Neuronal stem cell (in vitro differentiated cells): ENCODE results near the gene AASDHPPT.
"Not testable (repeated sequence)": the region's sequence is repeated elsewhere in the genome, so short reads cannot be mapped to it uniquely, and the experiment has no call there.

Experiments used
- DNase-seq: peaks from one replicate; pipeline ENCODE4 v3.0.0-alpha.2; 2013; ENCODE audit warnings: low spot score
- H2AFZ ChIP-seq: one replicate; pipeline ENCODE4 v1.6.1; 2013; ENCODE audit warnings: mild to moderate bottlenecking, low read length, inconsistent platforms
- H2AK5ac ChIP-seq: 2 replicates; pipeline ENCODE4 v1.6.1; 2013; ENCODE audit warnings: low read depth, mild to moderate bottlenecking, inconsistent platforms, low read length, moderate library complexity, mixed read lengths
- H2BK120ac ChIP-seq: 2 replicates; pipeline ENCODE4 v1.6.1; 2013; ENCODE audit warnings: low read depth, mild to moderate bottlenecking, inconsistent platforms, low read length, moderate library complexity, mixed read lengths
- H2BK12ac ChIP-seq: one replicate; pipeline ENCODE4 v1.6.1; 2013; ENCODE audit warnings: low read length, inconsistent platforms
- H2BK15ac ChIP-seq: 2 replicates; pipeline ENCODE4 v1.6.1; 2013; ENCODE audit warnings: mild to moderate bottlenecking, low read length, inconsistent platforms, mixed read lengths
- H2BK5ac ChIP-seq: one replicate; pipeline ENCODE4 v1.6.1; 2013; ENCODE audit warnings: inconsistent platforms, mild to moderate bottlenecking, low read length, moderate library complexity
- H3K14ac ChIP-seq: one replicate; pipeline ENCODE4 v1.6.1; 2013; ENCODE audit warnings: low read length, inconsistent platforms
- H3K18ac ChIP-seq: 2 replicates; pipeline ENCODE4 v1.6.1; 2013; ENCODE audit warnings: low read length, inconsistent platforms
- H3K23ac ChIP-seq: 2 replicates; pipeline ENCODE4 v1.6.1; 2013; ENCODE audit warnings: low read depth, mild to moderate bottlenecking, mixed read lengths, low read length, inconsistent platforms; ENCODE audit not compliant: poor library complexity
- H3K27ac ChIP-seq: replicated peaks from 3 replicates; pipeline ENCODE4 v1.5.1; 2013; ENCODE audit warnings: low read length, inconsistent platforms
- H3K27me3 ChIP-seq, 3 experiments: 2 replicates each; pipeline ENCODE4 v1.6.1; 2013; ENCODE audit warnings: low read length in 3 of 3, mild to moderate bottlenecking in 2 of 3, inconsistent platforms in 1 of 3, low read depth in 1 of 3, mixed read lengths in 1 of 3, moderate library complexity in 1 of 3; ENCODE audit not compliant: control insufficient read depth in 3 of 3, insufficient read depth in 3 of 3
- H3K36me3 ChIP-seq, 2 donors: replicated peaks in 1 of 2; 2 replicates each; pipeline ENCODE4 v1.6.1; 2013; ENCODE audit warnings: low read length in 2 of 2; ENCODE audit not compliant: control insufficient read depth in 2 of 2, insufficient read depth in 2 of 2
- H3K4ac ChIP-seq: 2 replicates; pipeline ENCODE4 v1.6.1; 2013; ENCODE audit warnings: inconsistent platforms, mild to moderate bottlenecking, low read length, moderate library complexity
- H3K4me1 ChIP-seq, 2 donors: 1 replicate in 1 of 2; 2 replicates in 1 of 2; pipeline ENCODE4 v1.6.1; 2013; ENCODE audit warnings: low read length in 2 of 2, low read depth in 1 of 2; ENCODE audit not compliant: control insufficient read depth in 2 of 2, insufficient read depth in 1 of 2
- H3K4me2 ChIP-seq: one replicate; pipeline ENCODE4 v1.6.1; 2013; ENCODE audit warnings: mild to moderate bottlenecking, low read length, inconsistent platforms; ENCODE audit not compliant: insufficient read depth, poor library complexity, severe bottlenecking
- H3K4me3 ChIP-seq, 2 donors: 2 replicates each; pipeline ENCODE4 v1.5.1; 2013; ENCODE audit warnings: low read length in 2 of 2, mild to moderate bottlenecking in 2 of 2, inconsistent platforms in 1 of 2, moderate library complexity in 1 of 2
- H3K79me1 ChIP-seq: one replicate; pipeline ENCODE4 v1.6.1; 2013; ENCODE audit warnings: low read depth, mild to moderate bottlenecking, inconsistent platforms, low read length, moderate library complexity
- H3K9ac ChIP-seq: one replicate; pipeline ENCODE4 v1.6.1; 2013; ENCODE audit warnings: mild to moderate bottlenecking, low read depth, low read length, inconsistent platforms; ENCODE audit not compliant: poor library complexity
- H3K9me3 ChIP-seq, 2 donors: replicated peaks in 1 of 2; 2 replicates each; pipeline versions ENCODE3 to v1.6.1; 2013; ENCODE audit warnings: low read length in 2 of 2, mild to moderate bottlenecking in 2 of 2, inconsistent platforms in 1 of 2, low read depth in 1 of 2, mixed read lengths in 1 of 2, moderate library complexity in 1 of 2; ENCODE audit not compliant: control insufficient read depth in 2 of 2, insufficient read depth in 1 of 2
- H4K8ac ChIP-seq: one replicate; pipeline ENCODE4 v1.6.1; 2013; ENCODE audit warnings: low read depth, mild to moderate bottlenecking, inconsistent platforms, low read length, moderate library complexity
- H4K91ac ChIP-seq: one replicate; pipeline ENCODE4 v1.6.1; 2013; ENCODE audit warnings: low read length, low read depth, mild to moderate bottlenecking, inconsistent platforms; ENCODE audit not compliant: poor library complexity
- WGBS, 2 donors: extraction: QIAGEN DNeasy Blood & Tissue Kit; methylation state at CpG; one replicate each; pipeline ENCODE4 v1.1.7; 2013; ENCODE audit warnings: missing lambda C conversion rate in 2 of 2, mixed read lengths in 1 of 2; ENCODE audit not compliant: insufficient read length in 2 of 2, insufficient replicate concordance in 1 of 2; ENCODE audit errors: extremely low coverage in 2 of 2; 5-methylcytosine and 5-hydroxymethylcytosine counted together

The AASDHPPT gene

GRCh38 chr11:106051103-106051502, 26.4 kb upstream of the AASDHPPT start:
- no CpG with 5 or more reads among the region's 2 CpGs for WGBS, 2 donors
- Histone ChIP-seq H3K36me3 (no peaks in the 10 kb centered on the region), H2BK12ac (no peak overlapping the region), H3K27me3 (no peaks in the 10 kb centered on the region), H3K4ac (no peak overlapping the region), H3K18ac (no peak overlapping the region), H4K8ac (no peak overlapping the region), H3K4me3 (no peak overlapping the region), H3K79me1 (no peaks in the 10 kb centered on the region), H3K4me1 (no peaks in the 10 kb centered on the region), H3K9ac (no peak overlapping the region), H3K4me2 (no peak overlapping the region), H2AFZ (no peak overlapping the region), H4K91ac (no peak overlapping the region), H3K14ac (no peak overlapping the region), H3K9me3 (no peaks in the 10 kb centered on the region), H3K27ac (no peak overlapping the region), H2BK120ac (no peak overlapping the region), H3K23ac (no peak overlapping the region), H2BK5ac (no peak overlapping the region), H2BK15ac (no peak overlapping the region), H2AK5ac (no peak overlapping the region)
- no peak for DNase-seq

GRCh38 chr11:106058377-106058776, 19.1 kb upstream of the AASDHPPT start:
- H2AK5ac ChIP-seq, H3K4me1 ChIP-seq, H3K9ac ChIP-seq, H2BK5ac ChIP-seq, DNase-seq, H3K27me3 ChIP-seq, H3K4ac ChIP-seq, H3K79me1 ChIP-seq, H2BK12ac ChIP-seq, H3K4me2 ChIP-seq, H3K27ac ChIP-seq, H4K8ac ChIP-seq, H2BK120ac ChIP-seq, H2BK15ac ChIP-seq, H3K18ac ChIP-seq, H3K14ac ChIP-seq, H3K4me3 ChIP-seq, H4K91ac ChIP-seq, H3K23ac ChIP-seq, H3K36me3 ChIP-seq, H3K9me3 ChIP-seq, H2AFZ ChIP-seq: not testable (repeated sequence)
- WGBS, 2 donors: no CpG with 5 or more reads among the region's 14 CpGs

- Histone ChIP-seq H2BK15ac (no peak overlapping the region), H3K4me3 (no peak overlapping the region), H3K18ac (no peak overlapping the region), H3K9ac (no peak overlapping the region), H2AK5ac (no peak overlapping the region), H3K36me3 (no peaks in the 10 kb centered on the region), H4K91ac (no peak overlapping the region), H3K27ac (no peak overlapping the region), H3K4me2 (no peak overlapping the region), H2BK12ac (no peak overlapping the region), H3K27me3 (no peaks in the 10 kb centered on the region), H3K4me1 (peaks cover 0 to 2% of the 10 kb centered on the region in 2 donors), H3K79me1 (no peaks in the 10 kb centered on the region), H2BK5ac (no peak overlapping the region), H3K23ac (no peak overlapping the region), H3K9me3 (no peaks in the 10 kb centered on the region), H3K4ac (no peak overlapping the region), H4K8ac (no peak overlapping the region), H3K14ac (no peak overlapping the region), H2AFZ (no peak overlapping the region), H2BK120ac (no peak overlapping the region)
- no CpG with 5 or more reads among the region's 1 CpG for WGBS, 2 donors
- DNase-seq: no peak
Observed at GRCh38 chr11:106059617-106060016, 17.8 kb upstream of the AASDHPPT start.

GRCh38 chr11:106061249-106061784, 16.1 kb upstream of the AASDHPPT start:
- Histone ChIP-seq H2BK5ac (no peak overlapping the region), H2BK120ac (no peak overlapping the region), H3K36me3 (no peaks in the 10 kb centered on the region), H3K79me1 (no peaks in the 10 kb centered on the region), H3K4me3 (no peak overlapping the region), H3K14ac (no peak overlapping the region), H3K9me3 (no peaks in the 10 kb centered on the region), H2AK5ac (no peak overlapping the region), H3K23ac (no peak overlapping the region), H3K18ac (no peak overlapping the region), H2BK15ac (no peak overlapping the region), H2AFZ (no peak overlapping the region), H4K8ac (no peak overlapping the region), H3K4ac (no peak overlapping the region), H3K4me1 (peaks cover 0 to 2% of the 10 kb centered on the region in 2 donors), H3K27ac (no peak overlapping the region), H3K4me2 (no peak overlapping the region), H3K27me3 (no peaks in the 10 kb centered on the region), H3K9ac (no peak overlapping the region), H4K91ac (no peak overlapping the region), H2BK12ac (no peak overlapping the region)
- DNase-seq: no peak
